T47D (cell line): ENCODE data around the gene WDR75.

ENCODE experiments used
- DNase-seq, 2 experiments: peaks; one replicate each; pipeline versions ENCODE4 v3.0.0 to v3.0.0-alpha.2; 2011 to 2012; ENCODE audit warnings: low read depth in 1 of 2, low spot score in 1 of 2
- JUND ChIP-seq: IDR thresholded peaks from 2 replicates; pipeline ENCODE4 v1.6.1; 2012; ENCODE audit warnings: low read depth
- in situ Hi-C: cut with HindIII; loops from 2 replicates; pipeline ENCODE4 v1.10.0; 2016; ENCODE audit warnings: low sequenced_read_pairs, low pct_unique_long_range_greater_than_20kb

The WDR75 gene

DNA sequence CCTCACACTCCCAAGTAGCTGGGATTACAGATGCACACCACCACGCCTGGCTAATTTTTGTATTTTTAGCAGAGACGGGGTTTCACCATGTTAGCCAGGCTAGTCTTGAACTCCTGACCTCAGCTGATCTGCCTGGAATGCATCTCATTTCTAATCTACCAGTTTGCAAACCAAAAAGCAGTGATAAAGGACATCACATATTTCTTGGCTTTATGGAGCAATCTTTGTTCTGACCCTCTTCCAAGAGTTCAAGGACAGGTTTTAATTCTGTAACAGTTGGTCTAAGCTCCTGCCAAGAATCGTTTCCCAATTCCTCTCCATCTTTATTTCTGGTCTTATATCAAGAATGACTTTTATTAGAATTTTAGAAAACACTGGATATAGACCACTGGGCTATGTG lies 71.6 kb downstream of the WDR75 start:
- in situ Hi-C loops, result no loop called here
- no peak for TF ChIP-seq JUND
- DNase-seq, result no peak

DNA sequence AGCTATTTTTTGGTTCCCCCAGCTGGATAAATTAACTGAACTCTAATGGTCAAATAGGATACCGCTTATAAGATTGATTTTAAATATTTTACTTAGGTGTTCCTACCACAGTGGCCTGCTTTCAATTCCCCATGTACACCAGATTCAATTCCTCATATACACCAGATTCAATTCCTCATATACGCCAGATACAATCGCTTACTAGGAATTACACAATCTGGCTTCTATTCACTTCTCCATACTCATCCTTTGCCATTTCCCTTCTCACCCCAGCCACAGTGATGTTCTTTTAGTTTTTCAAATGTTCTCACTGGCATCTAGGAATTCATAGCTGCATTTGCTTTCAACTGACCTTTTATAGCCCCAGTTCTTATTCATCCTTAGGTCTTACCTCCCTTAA lies 72.8 kb downstream of the WDR75 start:
- DNase-seq, result no peak
- in situ Hi-C loops, result no loop called here
- no peak for TF ChIP-seq JUND

DNA sequence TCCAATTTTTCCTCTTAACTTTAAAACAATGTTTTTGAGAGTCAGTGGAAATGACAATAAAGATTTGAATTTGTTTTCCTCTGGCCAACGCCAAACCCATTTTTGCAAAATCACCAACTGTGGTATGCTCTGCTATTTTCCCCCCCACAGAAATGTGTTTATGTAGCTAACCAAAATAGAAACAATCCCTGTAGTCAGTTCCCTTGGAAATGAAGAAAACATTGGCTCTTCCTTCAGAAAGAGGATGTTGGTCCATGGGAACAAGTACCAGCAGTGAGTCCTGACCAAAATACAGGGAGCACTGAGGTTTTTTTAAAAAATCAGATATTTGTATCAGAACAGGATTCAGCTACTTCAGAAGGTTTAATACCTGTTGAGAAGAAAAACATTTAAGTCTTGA lies 74.0 kb downstream of the WDR75 start:
- no peak for TF ChIP-seq JUND
- in situ Hi-C loops, result no loop called here
- DNase-seq, result no peak

DNA sequence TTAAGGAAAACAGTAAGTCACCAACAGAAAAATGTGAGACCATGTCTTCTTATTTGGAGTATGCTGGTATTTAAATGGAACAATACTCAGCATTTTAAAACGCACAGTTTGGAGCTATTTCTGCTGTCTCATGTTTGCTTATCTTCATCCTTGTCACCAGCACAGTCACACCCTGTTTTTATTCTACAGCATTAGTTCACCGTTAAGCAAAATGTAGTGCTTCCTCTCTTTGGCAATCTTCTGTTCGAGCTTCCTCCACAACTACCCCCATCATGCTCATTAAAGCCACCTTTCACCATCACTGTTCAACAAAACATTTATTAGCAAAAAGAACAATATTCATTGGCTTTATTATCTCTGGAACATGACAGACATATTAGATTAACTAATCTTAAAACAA lies 75.3 kb downstream of the WDR75 start:
- no peak for DNase-seq
- in situ Hi-C loops, result no loop called here
- no peak for TF ChIP-seq JUND

DNA sequence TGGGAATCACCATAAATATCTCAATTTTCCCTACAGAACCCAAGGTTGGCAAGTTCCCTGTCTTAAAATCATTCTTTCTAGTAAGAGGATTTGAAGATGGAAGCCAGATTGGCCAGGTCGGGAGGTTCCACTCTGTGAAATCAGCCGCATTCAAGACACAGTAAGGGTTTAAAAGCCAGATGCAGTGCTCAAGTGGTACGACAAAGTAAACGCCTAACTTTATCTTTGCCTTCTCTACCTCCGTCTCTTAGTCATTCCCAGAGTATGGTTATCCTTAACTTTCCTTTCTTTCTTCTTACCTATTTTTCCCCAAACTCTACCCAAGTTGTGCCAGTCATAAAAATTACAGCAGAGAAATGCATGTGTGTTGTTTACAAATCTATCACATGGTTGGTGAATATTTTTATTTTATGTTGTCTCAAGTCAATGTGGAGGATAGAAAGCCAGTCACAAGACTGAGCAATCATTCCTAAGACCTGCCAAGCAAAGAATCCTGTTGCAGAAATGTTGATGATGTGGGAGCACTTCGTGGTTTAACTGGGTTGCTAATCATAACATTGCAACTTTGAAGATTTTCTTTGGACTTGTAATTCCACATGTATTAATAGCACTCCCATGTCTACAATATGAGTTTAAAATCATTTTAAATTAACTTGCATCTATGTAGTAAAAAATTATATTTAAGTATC lies 76.7 kb downstream of the WDR75 start:
- no peak for DNase-seq
- in situ Hi-C loops, result no loop called here
- TF ChIP-seq JUND, result no peak

DNA sequence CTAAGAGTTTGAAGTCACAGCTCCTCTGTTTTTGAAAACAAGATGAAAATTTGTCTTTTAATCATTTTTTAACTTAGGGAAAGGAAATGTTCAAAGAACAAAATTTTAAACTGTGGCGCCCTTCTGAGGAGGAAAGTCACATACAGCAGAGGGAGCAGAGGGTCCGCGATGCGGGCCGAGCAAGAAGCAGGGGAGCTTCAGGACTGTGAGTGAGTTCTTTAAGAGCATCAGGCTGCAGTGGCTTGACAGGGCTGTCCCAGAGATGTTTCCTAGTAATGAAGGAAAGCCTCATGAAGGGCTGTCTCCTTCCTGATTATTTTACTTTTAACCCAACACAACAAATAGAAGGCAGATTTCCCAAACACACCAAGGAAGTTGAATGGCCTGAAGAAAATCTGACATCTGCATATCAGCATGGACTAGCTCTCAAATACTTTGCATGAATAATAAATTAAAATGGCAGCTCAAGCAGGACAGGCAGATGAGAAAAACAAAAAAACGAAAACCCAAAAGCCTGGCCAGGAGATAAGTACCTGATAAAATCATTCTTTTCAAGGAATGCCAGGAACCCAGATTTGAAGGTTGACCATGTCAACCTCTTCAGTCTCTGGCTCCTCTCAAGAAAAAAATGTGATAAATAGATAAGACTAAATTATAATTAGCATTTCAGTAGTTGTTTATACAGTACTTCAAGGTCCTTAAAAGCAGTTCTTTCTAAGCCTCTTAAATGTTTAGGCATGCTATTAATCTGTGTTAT lies 78.5 kb downstream of the WDR75 start:
- in situ Hi-C loops, result no loop called here
- TF ChIP-seq JUND, result no peak
- DNase-seq, result peak in 1 of 2 experiments; percentile 39

DNA sequence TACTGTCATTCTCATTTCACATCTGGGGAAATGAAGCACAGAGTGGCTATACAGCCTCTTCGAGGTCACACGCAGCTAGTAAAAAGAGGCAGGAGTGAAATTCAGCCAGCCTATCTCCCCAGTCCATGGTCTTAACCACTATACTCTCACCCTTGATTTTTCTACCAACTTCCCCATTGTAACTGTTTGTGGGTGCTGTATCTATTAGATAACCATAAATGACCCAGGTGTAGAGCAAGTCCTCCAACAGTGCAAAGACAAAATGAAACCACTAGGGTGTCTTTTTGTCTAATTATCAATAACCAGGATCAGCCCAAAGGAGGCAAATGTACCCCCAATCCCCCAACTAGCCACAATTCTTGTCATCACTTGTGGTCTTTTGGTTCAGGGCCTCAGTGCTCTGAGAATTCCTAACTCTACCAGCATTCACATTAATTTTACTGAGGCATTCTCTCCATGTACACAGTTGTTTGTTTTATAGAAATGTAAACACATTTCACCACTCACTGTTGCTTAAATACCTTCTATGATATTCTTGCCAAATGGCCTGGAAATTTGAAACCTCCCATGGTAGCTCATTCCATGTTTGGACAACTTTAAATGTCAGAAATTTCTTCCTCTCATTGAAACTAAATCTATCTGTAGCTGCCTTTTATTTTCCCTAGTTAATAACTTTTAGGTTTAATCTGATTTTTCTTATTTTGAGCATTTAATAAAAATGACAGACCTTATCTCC lies 80.6 kb downstream of the WDR75 start:
- in situ Hi-C loops, result no loop called here
- TF ChIP-seq JUND, result peak; percentile 59; the same call in 1 of the 2 replicates
- peak in 1 of 2 experiments; percentile 86 for DNase-seq

DNA sequence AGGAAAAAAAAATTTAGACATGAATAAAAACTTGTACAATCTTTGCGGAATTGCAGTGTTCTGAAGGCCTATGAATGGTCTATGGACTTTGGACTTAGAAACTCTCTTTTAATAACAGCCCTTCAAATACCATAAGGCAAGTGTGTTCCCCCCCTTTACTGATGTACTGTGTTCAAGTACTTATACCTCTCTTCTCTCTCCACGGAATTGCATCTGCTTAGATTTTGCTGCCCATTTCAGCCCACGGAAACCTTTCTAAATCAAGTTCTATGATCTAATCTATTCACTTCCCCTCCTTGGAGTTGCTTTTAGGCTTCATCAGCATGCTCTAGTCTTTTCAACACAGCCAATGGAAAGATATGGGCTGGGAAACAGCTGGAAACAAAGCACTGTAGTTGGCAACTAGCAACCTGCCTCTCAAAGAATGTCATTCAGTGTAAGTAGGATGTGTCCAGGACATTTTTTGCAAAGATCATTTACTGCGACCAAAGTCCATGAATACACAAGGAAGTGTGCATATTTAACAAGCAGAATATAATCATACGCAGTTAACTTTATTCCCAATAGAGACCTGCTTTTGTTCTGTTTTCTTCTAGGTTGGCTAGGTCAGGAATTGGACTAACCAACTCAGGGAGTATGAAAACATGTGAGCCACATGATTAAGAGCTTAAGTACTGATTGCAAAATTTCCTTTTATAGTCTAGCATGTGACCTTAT lies 81.3 kb downstream of the WDR75 start:
- DNase-seq, result peak in 1 of 2 experiments; percentile 81
- TF ChIP-seq JUND, result no peak
- in situ Hi-C loops, result no loop called here

DNA sequence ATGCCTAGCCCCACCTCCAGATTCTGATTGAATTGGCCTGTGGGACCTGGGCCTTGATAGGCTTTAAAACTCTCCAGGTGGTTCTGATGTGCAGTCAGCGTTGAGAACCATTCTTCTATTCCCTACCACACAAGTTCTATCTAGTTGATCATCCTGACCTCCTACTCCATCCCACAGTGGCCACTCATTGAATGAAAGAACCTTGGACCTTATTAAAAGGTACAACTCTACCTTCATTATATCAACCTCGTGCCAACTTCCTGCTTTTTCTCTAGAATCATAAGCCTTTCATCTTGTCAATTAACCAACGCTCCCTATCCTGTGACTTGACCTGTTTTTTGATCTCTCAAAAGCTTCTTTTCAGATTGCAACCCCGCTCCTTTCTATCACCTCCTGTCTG lies 83.5 kb downstream of the WDR75 start:
- in situ Hi-C loops, result no loop called here
- DNase-seq, result no peak
- TF ChIP-seq JUND, result no peak
